Progenitor cell of endocrine pancreas (in vitro differentiated cells): ENCODE data around the gene DEAF1. TPM values are rescaled to one million over a fixed set of nuclear protein-coding genes. Genes with fewer than 3 reads are reported as not detected.

Experiments used
- DNase-seq: peaks from one replicate; pipeline ENCODE4 v3.0.0; 2021; ENCODE audit warnings: low spot score; ENCODE audit not compliant: unreplicated experiment
- H3K27ac Mint-ChIP-seq: 2 replicates; pipeline ENCODE4 v1.8.0; 2021; ENCODE audit warnings: mild to moderate bottlenecking, moderate library complexity, mixed read lengths
- H3K27me3 Mint-ChIP-seq: 2 replicates; pipeline ENCODE4 v1.8.0; 2021; ENCODE audit warnings: mixed read lengths
- H3K36me3 Mint-ChIP-seq: 2 replicates; pipeline ENCODE4 v1.8.0; 2022; ENCODE audit warnings: mixed read lengths; ENCODE audit not compliant: insufficient read depth
- H3K4me1 Mint-ChIP-seq: 2 replicates; pipeline ENCODE4 v1.8.0; 2021; ENCODE audit warnings: low read depth, mixed read lengths
- H3K4me3 Mint-ChIP-seq: 2 replicates; pipeline ENCODE4 v1.8.0; 2021; ENCODE audit warnings: low read depth, mild to moderate bottlenecking, moderate library complexity, mixed read lengths
- H3K9me3 Mint-ChIP-seq: 2 replicates; pipeline ENCODE4 v1.8.0; 2021; ENCODE audit warnings: low read depth, mixed read lengths
- total RNA-seq: library from RNA; stranded (reverse); gene quantifications from 2 replicates; pipeline ENCODE4 v1.2.1, GENCODE V29; 2021
- TF ChIP-seq, protein P1 (sequence below): fragments of 200-600 bp; sonication (generic); IDR thresholded peaks from one replicate; pipeline ENCODE4 v1.5.0; 2021; ENCODE audit warnings: antibody characterized with exemption, mild to moderate bottlenecking; ENCODE audit not compliant: unreplicated experiment

The DEAF1 gene
- total RNA-seq, 1 donor from 2014 or later, result 49.2 TPM

DNA sequence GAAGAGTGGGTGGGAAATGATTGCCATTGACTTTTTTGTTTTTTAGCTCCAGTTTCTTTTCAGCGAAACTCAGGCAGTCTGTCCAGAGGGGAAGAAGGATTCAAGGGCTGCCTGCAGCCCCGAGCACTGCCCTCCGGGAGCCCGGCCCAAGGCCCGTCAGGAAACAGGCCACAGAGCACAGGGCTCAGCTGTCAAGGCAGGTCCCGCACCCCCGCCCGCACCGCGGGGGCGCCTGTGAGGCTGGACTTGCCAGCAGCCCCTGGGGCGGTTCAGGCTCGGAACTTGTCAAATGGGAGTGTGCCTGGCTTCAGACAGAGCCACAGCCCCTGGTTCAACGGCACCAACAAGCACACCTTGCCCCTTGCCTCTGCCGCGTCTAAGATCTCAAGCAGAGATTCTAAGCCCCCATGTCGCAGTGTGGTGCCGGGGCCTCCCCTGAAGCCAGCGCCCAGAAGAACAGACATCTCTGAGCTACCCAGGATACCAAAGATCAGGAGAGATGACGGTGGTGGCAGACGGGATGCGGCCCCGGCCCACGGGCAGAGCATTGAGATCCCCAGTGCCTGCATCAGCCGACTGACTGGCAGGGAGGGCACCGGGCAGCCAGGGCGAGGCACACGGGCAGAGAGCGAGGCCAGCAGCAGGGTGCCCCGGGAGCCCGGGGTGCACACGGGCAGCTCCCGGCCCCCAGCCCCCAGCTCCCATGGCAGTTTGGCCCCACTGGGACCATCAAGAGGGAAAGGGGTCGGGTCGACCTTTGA, 87.8 kb downstream of the DEAF1 start:
- Mint-ChIP-seq H3K36me3 (peaks cover 17% of the 10 kb centered on the region), H3K4me1 (no peaks in the 10 kb centered on the region), H3K4me3 (no peak overlapping the region), H3K27ac (peak overlapping the region; percentile 78), H3K9me3 (no peaks in the 10 kb centered on the region), H3K27me3 (no peaks in the 10 kb centered on the region)
- TF ChIP-seq, protein P1, sequence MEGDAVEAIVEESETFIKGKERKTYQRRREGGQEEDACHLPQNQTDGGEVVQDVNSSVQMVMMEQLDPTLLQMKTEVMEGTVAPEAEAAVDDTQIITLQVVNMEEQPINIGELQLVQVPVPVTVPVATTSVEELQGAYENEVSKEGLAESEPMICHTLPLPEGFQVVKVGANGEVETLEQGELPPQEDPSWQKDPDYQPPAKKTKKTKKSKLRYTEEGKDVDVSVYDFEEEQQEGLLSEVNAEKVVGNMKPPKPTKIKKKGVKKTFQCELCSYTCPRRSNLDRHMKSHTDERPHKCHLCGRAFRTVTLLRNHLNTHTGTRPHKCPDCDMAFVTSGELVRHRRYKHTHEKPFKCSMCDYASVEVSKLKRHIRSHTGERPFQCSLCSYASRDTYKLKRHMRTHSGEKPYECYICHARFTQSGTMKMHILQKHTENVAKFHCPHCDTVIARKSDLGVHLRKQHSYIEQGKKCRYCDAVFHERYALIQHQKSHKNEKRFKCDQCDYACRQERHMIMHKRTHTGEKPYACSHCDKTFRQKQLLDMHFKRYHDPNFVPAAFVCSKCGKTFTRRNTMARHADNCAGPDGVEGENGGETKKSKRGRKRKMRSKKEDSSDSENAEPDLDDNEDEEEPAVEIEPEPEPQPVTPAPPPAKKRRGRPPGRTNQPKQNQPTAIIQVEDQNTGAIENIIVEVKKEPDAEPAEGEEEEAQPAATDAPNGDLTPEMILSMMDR, result no peak
- no peak for DNase-seq

DNA sequence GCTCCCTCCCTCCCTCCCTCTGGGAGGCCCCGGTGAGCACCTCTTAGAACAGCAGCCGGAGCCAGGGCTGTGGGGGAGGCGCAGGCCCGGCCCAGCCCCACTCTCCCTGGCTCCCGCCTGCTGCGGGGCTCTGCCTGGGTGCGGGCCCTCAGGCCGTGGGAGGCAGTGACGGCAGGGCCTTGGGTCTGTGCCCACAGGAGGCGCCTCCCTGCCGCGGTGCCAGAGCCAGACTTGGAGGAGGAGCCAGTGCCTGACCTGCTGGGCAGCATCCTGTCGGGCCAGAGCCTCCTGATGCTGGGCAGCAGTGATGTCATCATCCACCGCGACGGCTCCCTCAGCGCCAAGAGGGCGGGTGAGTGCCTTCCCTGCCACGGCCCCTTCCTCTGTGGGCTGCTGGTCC, 88.8 kb downstream of the DEAF1 start:
- H3K9me3 Mint-ChIP-seq, result no peaks in the 10 kb centered on the region
- no peaks in the 10 kb centered on the region for H3K27me3 Mint-ChIP-seq
- no peaks in the 10 kb centered on the region for H3K4me1 Mint-ChIP-seq
- no peak overlapping the region for H3K4me3 Mint-ChIP-seq
- peaks cover 15% of the 10 kb centered on the region for H3K36me3 Mint-ChIP-seq
- H3K27ac Mint-ChIP-seq, result no peak overlapping the region
- TF ChIP-seq, protein P1, result no peak
- no peak for DNase-seq

DNA sequence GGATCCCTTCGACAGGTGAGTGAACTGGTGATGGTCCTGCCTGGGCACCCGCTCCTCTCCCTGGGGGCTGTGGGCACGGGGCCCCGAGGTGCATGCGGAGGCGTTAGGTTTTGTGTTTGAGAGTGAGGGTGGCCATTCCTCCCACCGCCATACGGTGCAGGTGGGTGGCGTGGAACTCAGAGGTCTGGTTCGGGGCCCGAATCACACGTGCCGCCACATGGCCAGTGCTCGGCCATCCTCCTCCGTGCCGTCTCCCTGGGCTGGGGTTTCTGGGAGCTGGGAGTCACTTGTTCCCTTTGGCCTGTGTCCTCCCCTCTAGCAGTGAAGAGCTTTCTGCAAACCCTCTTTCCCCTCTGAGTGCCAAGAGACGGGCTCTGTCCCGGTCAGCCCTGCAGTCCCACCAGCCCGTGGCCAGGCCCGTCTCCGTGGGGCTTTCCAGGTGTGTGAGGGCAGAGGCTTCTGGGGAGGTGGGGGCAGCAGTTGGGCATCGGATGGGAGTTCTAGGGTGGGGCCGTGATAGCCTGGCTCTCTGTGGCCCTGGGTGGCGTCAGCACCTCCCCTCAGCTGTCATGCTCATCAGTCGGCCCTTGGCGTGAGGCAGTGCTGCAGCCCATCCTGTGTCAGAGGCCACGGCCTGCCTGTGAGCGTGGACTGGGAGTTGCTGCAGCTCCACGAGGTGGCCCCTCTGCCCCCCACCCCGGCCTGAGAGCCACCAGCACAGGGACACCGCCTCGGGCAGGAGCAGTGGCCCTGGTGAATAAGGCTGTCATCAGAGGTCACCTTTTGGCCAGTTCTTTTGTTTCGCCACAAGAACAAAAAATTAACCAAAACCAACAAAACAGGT, 89.5 kb downstream of the DEAF1 start:
- Mint-ChIP-seq H3K27me3 (no peaks in the 10 kb centered on the region), H3K27ac (no peak overlapping the region), H3K4me3 (no peak overlapping the region), H3K9me3 (no peaks in the 10 kb centered on the region), H3K4me1 (no peaks in the 10 kb centered on the region), H3K36me3 (peaks cover 12% of the 10 kb centered on the region)
- TF ChIP-seq, protein P1, result no peak
- DNase-seq, result no peak

DNA sequence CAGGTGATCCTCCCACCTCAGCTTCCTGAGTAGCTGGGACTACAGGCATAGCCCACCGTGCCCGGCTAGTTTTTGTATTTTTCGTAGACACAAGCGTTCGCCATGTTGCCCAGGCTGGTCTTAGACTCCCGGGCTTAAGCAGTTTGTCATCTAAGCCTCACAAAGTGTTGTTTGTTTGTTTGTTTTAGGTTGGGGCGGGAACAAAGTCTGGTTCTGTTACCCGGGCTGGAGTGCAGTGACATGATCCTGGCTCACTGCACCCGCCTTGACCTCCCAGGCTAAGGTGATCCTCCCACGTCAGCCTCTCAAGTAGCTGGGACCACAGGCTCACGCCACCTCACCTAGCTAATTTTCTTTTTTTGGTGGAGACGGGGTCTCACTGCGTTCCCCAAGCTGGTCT, 91.9 kb downstream of the DEAF1 start:
- Mint-ChIP-seq H3K27me3 (no peaks in the 10 kb centered on the region), H3K36me3 (peaks cover 13% of the 10 kb centered on the region), H3K4me3 (no peak overlapping the region), H3K9me3 (no peaks in the 10 kb centered on the region), H3K4me1 (no peaks in the 10 kb centered on the region), H3K27ac (no peak overlapping the region)
- TF ChIP-seq, protein P1, result no peak
- no peak for DNase-seq

DNA sequence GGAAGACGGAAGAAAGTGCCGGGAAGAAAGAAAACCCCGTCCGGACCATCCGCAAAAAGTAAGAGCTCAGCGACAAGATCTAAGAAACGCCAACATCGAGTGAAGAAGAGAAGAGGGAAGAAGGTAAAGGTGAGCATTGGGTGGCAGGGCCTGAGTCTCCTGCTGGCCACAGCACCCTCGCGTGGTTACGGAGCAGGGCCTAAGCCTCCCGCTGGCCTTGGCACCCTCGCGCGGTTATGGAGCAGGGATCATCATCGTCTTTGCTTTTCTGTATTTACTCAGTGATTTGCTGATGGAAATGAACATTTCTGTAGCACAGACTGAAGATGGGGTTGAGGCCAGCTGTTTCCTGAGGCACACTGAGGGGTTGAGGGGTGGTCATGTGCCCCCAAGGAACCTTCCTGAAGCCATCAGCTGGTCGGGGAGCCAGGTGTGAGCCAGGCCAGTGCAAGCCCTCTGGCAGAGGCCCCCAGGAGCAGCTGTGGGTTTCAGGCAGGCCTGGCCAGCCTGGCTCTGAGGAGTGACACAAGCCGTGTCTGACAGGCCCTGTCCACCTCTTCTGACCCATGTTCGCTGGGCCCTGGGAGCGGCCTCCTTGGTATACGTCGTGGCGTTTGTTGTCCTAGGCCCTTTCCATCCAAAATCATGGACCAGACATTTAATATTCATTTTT, 93.3 kb downstream of the DEAF1 start:
- Mint-ChIP-seq H3K4me3 (no peak overlapping the region), H3K4me1 (no peaks in the 10 kb centered on the region), H3K27ac (peak overlapping the region; percentile 67), H3K9me3 (no peaks in the 10 kb centered on the region), H3K36me3 (peaks cover 15% of the 10 kb centered on the region), H3K27me3 (no peaks in the 10 kb centered on the region)
- no peak for DNase-seq
- TF ChIP-seq, protein P1, result no peak
